Subcutaneous abdominal adipose tissue (tissue), 5 donors: ENCODE measurements around the gene SNPH.

Source experiments
- H3K27ac ChIP-seq: one replicate; pipeline ENCODE4 v1.7.0; 2013; ENCODE audit warnings: low read depth, mild to moderate bottlenecking, inconsistent platforms, low read length, moderate library complexity
- H3K27me3 ChIP-seq, 5 donors: one replicate each; pipeline ENCODE4 v1.7.0; 2013; ENCODE audit warnings: low read length in 5 of 5, inconsistent platforms in 1 of 5; ENCODE audit not compliant: control insufficient read depth in 5 of 5, insufficient read depth in 4 of 5
- H3K36me3 ChIP-seq, 5 donors: one replicate each; pipeline ENCODE4 v1.7.0; 2013; ENCODE audit warnings: low read length in 5 of 5; ENCODE audit not compliant: control insufficient read depth in 5 of 5, insufficient read depth in 5 of 5
- H3K4me1 ChIP-seq, 5 donors: one replicate each; pipeline ENCODE4 v1.7.0; 2013; ENCODE audit warnings: low read length in 5 of 5, mild to moderate bottlenecking in 3 of 5, moderate library complexity in 1 of 5; ENCODE audit not compliant: control insufficient read depth in 5 of 5, insufficient read depth in 5 of 5
- H3K4me3 ChIP-seq, 5 donors: one replicate each; pipeline ENCODE4 v1.7.0; 2013; ENCODE audit warnings: low read length in 5 of 5, low read depth in 1 of 5
- H3K9ac ChIP-seq, 5 donors: one replicate each; pipeline ENCODE4 v1.7.0; 2013; ENCODE audit warnings: low read length in 5 of 5, mild to moderate bottlenecking in 4 of 5, moderate library complexity in 3 of 5
- H3K9me3 ChIP-seq, 5 donors: one replicate each; pipeline ENCODE4 v1.7.0; 2013; ENCODE audit warnings: low read length in 5 of 5; ENCODE audit not compliant: control insufficient read depth in 5 of 5
- donor health status: healthy.
- donor health status: healthy.
- donor health status: healthy.
- donor health status: healthy.
- donor health status: healthy.

SNPH gene

GRCh38 chr20:1264727-1265126 lies 1.4 kb upstream of the SNPH start:
- Histone ChIP-seq H3K36me3 (no peaks in the 10 kb centered on the region), H3K9me3 (no peaks in the 10 kb centered on the region), H3K27ac (no peak overlapping the region), H3K27me3 (peaks cover 0 to 2% (median 0%) of the 10 kb centered on the region in 5 donors), H3K4me3 (no peak overlapping the region), H3K4me1 (peaks cover 0 to 16% (median 16%) of the 10 kb centered on the region in 5 donors), H3K9ac (no peak overlapping the region)

GRCh38 chr20:1265226-1265915 lies 723 bp upstream of the SNPH start:
- Histone ChIP-seq H3K36me3 (no peaks in the 10 kb centered on the region), H3K9me3 (no peaks in the 10 kb centered on the region), H3K27ac (no peak overlapping the region), H3K4me1 (peaks cover 0 to 16% (median 16%) of the 10 kb centered on the region in 5 donors), H3K9ac (peak overlapping the region in 4 of 5 donors; percentile 52 to 81 (median 66)), H3K4me3 (peak overlapping the region; percentile 58 to 70 (median 63)), H3K27me3 (peaks cover 0 to 2% (median 0%) of the 10 kb centered on the region in 5 donors)

- Histone ChIP-seq H3K27me3 (peaks cover 0 to 2% (median 0%) of the 10 kb centered on the region in 5 donors), H3K9me3 (no peaks in the 10 kb centered on the region), H3K27ac (no peak overlapping the region), H3K4me1 (peaks cover 0 to 16% (median 16%) of the 10 kb centered on the region in 5 donors), H3K4me3 (peak overlapping the region; percentile 58 to 70 (median 63)), H3K9ac (peak overlapping the region in 4 of 5 donors; percentile 52 to 81 (median 66)), H3K36me3 (peaks cover 0 to 2% (median 0%) of the 10 kb centered on the region in 5 donors)
Observed at GRCh38 chr20:1265916-1266166, 253 bp upstream of the SNPH start.

- Histone ChIP-seq H3K9ac (peak overlapping the region in 1 of 5 donors; percentile 18), H3K9me3 (no peaks in the 10 kb centered on the region), H3K27ac (no peak overlapping the region), H3K27me3 (peaks cover 0 to 2% (median 0%) of the 10 kb centered on the region in 5 donors), H3K36me3 (peaks cover 0 to 3% (median 0%) of the 10 kb centered on the region in 5 donors), H3K4me1 (peaks cover 0 to 16% (median 16%) of the 10 kb centered on the region in 5 donors), H3K4me3 (peak overlapping the region in 1 of 5 donors; percentile 70)
Observed at GRCh38 chr20:1267161-1267560, 1.1 kb downstream of the SNPH start.

- Histone ChIP-seq H3K9ac (no peak overlapping the region), H3K4me3 (no peak overlapping the region), H3K27ac (no peak overlapping the region), H3K36me3 (peaks cover 0 to 3% (median 0%) of the 10 kb centered on the region in 5 donors), H3K27me3 (peaks cover 0 to 2% (median 0%) of the 10 kb centered on the region in 5 donors), H3K9me3 (no peaks in the 10 kb centered on the region), H3K4me1 (peaks cover 0 to 16% (median 16%) of the 10 kb centered on the region in 5 donors)
Observed at GRCh38 chr20:1267809-1268374, 1.8 kb downstream of the SNPH start.

- H3K36me3 ChIP-seq, result peaks cover 0 to 3% (median 0%) of the 10 kb centered on the region in 5 donors
- peaks cover 0 to 2% (median 0%) of the 10 kb centered on the region in 5 donors for H3K27me3 ChIP-seq
- H3K4me1 ChIP-seq, result peaks cover 0 to 16% (median 16%) of the 10 kb centered on the region in 5 donors
- H3K4me3 ChIP-seq, result no peak overlapping the region
- no peak overlapping the region for H3K27ac ChIP-seq
- no peaks in the 10 kb centered on the region for H3K9me3 ChIP-seq
- no peak overlapping the region for H3K9ac ChIP-seq
Observed at GRCh38 chr20:1269235-1269634, 3.1 kb downstream of the SNPH start.

GRCh38 chr20:1269850-1270249 lies 3.8 kb downstream of the SNPH start:
- Histone ChIP-seq H3K9ac (no peak overlapping the region), H3K27ac (no peak overlapping the region), H3K9me3 (no peaks in the 10 kb centered on the region), H3K36me3 (peaks cover 0 to 3% (median 0%) of the 10 kb centered on the region in 5 donors), H3K27me3 (peaks cover 0 to 2% (median 0%) of the 10 kb centered on the region in 5 donors), H3K4me1 (peaks cover 0 to 16% (median 16%) of the 10 kb centered on the region in 5 donors), H3K4me3 (no peak overlapping the region)

GRCh38 chr20:1272368-1273100 lies 6.4 kb downstream of the SNPH start:
- Histone ChIP-seq H3K9ac (no peak overlapping the region), H3K4me1 (no peaks in the 10 kb centered on the region), H3K9me3 (no peaks in the 10 kb centered on the region), H3K36me3 (peaks cover 0 to 3% (median 0%) of the 10 kb centered on the region in 5 donors), H3K4me3 (no peak overlapping the region), H3K27me3 (no peaks in the 10 kb centered on the region), H3K27ac (no peak overlapping the region)

- no peaks in the 10 kb centered on the region for H3K27me3 ChIP-seq
- H3K9ac ChIP-seq, result no peak overlapping the region
- no peak overlapping the region for H3K4me3 ChIP-seq
- no peaks in the 10 kb centered on the region for H3K4me1 ChIP-seq
- no peak overlapping the region for H3K27ac ChIP-seq
- no peaks in the 10 kb centered on the region for H3K9me3 ChIP-seq
- peaks cover 0 to 3% (median 0%) of the 10 kb centered on the region in 5 donors for H3K36me3 ChIP-seq
Observed at GRCh38 chr20:1273366-1273765, 7.3 kb downstream of the SNPH start.
